Transverse colon (tissue), 4 donors: ENCODE measurements around the gene HOXA1.

Source experiments
- POLR2A ChIP-seq: fragments of 450-650 bp; IDR thresholded peaks from one replicate; pipeline ENCODE4 v1.6.1; 2016; ENCODE audit warnings: antibody characterized with exemption, mild to moderate bottlenecking, moderate library complexity
- POLR2AphosphoS5 ChIP-seq, 3 donors: sonication (generic); formaldehyde crosslinking; IDR thresholded peaks; one replicate each; pipeline ENCODE4 v1.6.1; 2016; ENCODE audit warnings: antibody characterized with exemption in 3 of 3
- TF ChIP-seq, protein P1 (sequence below), 5 experiments: fragments of 200-600 bp in 3 of 5; fragments of 450-650 bp in 2 of 5; sonication (generic) in 3 of 5; IDR thresholded peaks; 1 replicate in 2 of 5; 2 replicates in 3 of 5; pipeline ENCODE4 v1.5.1; 2016 to 2017; ENCODE audit warnings: antibody characterized with exemption in 5 of 5, inconsistent platforms in 3 of 5, mild to moderate bottlenecking in 2 of 5, moderate library complexity in 1 of 5

DNA sequence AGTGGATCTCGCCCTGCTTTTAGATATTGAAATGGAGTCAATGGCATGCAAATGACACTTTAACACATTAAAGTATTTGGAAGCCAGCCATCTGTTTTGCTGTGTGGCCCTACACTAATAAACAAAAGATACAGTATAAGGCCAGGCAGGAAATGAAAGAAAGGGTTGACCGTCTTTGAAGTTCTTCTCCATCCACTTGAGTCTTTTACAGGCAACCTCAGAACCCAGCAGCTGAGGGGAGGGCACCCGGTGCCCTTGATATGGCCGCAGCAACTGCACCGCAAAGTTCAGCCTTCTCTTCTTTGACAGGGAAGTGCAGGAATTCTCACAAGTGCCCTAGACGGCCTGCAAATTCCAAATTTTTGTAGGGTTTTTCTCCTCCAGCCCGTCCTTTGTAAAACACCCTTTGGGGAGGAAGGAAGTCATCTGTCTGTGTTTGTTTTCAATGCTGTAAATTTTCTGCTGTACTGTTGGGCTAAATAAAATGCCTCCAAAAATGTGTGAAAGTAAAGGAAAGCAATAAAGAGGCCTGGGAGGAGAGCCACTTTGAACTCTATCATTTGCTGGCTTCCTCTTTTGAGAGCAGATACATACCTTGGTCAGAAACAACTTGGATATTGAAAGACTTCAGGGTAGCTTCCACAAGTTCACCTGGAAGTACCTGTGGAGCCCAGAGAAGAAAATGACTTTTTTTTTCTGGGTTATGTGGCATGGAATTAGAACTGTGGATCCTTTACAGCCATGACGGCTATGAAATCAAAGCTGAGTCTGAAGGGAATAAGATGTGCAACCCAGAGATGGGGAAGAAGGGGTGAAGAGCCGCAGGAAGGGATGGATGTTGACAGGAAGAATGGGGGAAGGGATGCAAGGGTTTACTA lies 3.6 kb downstream of the HOXA1 start:
- TF ChIP-seq, protein P1, sequence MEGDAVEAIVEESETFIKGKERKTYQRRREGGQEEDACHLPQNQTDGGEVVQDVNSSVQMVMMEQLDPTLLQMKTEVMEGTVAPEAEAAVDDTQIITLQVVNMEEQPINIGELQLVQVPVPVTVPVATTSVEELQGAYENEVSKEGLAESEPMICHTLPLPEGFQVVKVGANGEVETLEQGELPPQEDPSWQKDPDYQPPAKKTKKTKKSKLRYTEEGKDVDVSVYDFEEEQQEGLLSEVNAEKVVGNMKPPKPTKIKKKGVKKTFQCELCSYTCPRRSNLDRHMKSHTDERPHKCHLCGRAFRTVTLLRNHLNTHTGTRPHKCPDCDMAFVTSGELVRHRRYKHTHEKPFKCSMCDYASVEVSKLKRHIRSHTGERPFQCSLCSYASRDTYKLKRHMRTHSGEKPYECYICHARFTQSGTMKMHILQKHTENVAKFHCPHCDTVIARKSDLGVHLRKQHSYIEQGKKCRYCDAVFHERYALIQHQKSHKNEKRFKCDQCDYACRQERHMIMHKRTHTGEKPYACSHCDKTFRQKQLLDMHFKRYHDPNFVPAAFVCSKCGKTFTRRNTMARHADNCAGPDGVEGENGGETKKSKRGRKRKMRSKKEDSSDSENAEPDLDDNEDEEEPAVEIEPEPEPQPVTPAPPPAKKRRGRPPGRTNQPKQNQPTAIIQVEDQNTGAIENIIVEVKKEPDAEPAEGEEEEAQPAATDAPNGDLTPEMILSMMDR (IDR thresholded peaks at IDR 0.05): no peak
- TF ChIP-seq POLR2AphosphoS5 (IDR thresholded peaks at IDR 0.05) (no peak), POLR2A (no peak)
